Stimulated activated effector memory CD8-positive, alpha-beta T cell treated with anti-CD3 and anti-CD28 coated beads, Interleukin-12 subunit alpha, Interleukin-12 subunit beta, amount 100 ng/mL, for 72 hours (primary cell): Measurements from ENCODE around the gene CASP7.
"Not testable (repeated sequence)": the region's sequence is repeated elsewhere in the genome, so short reads cannot be mapped to it uniquely, and the experiment has no call there.

Source experiments
- ATAC-seq: fragments of 150-1000 bp; cut with Tn5 transposase; 2 replicates; pipeline ENCODE4 v1.10.0; 2021
- DNase-seq, 2 donors: peaks; one replicate each; pipeline ENCODE4 v3.0.0; 2021 to 2022; ENCODE audit warnings: low spot score in 2 of 2
- H3K27ac Mint-ChIP-seq: one replicate; pipeline ENCODE4 v1.8.0; 2022; ENCODE audit warnings: mild to moderate bottlenecking, mixed read lengths
- H3K36me3 Mint-ChIP-seq: one replicate; pipeline ENCODE4 v1.8.0; 2022; ENCODE audit warnings: mild to moderate bottlenecking, mixed read lengths
- H3K4me1 Mint-ChIP-seq: one replicate; pipeline ENCODE4 v1.8.0; 2022; ENCODE audit warnings: mixed read lengths
- H3K4me3 Mint-ChIP-seq: one replicate; pipeline ENCODE4 v1.8.0; 2022; ENCODE audit warnings: mild to moderate bottlenecking, mixed read lengths
- H3K9me3 Mint-ChIP-seq: one replicate; pipeline ENCODE4 v1.8.0; 2022; ENCODE audit warnings: mixed read lengths

The CASP7 gene

GRCh38 chr10:113751181-113751732, 71.5 kb downstream of the CASP7 start, which contains the start of gene PLEKHS1:
PLEKHS1 (plus strand) TSS chr10:113751682; CDS start chr10:113755278, 3,596 bp downstream.
- DNase-seq, result no peak
- Mint-ChIP-seq H3K4me1 (no peaks in the 10 kb centered on the region), H3K27ac (no peak within 1 kb of the TSS)

GRCh38 chr10:113752553-113752952, 72.8 kb downstream of the CASP7 start:
- no peaks in the 10 kb centered on the region for H3K36me3 Mint-ChIP-seq
- H3K9me3 Mint-ChIP-seq, result no peaks in the 10 kb centered on the region
- DNase-seq, result no peak
- no peaks in the 10 kb centered on the region for H3K4me1 Mint-ChIP-seq
- H3K27ac Mint-ChIP-seq, result no peak overlapping the region
- no peak for ATAC-seq
- H3K4me3 Mint-ChIP-seq, result no peak overlapping the region

More at GRCh38 chr10:113751181-113751732, 71.5 kb downstream of the CASP7 start, which contains the start of gene PLEKHS1:
- H3K36me3 Mint-ChIP-seq, result no peaks in the 10 kb centered on the region
- H3K4me3 Mint-ChIP-seq, result no peak within 1 kb of the TSS
- ATAC-seq, result no peak
- no peaks in the 10 kb centered on the region for H3K9me3 Mint-ChIP-seq

GRCh38 chr10:113753020-113753692, 73.4 kb downstream of the CASP7 start:
- DNase-seq (no peak), ATAC-seq (no peak)
- Mint-ChIP-seq H3K9me3 (no peaks in the 10 kb centered on the region), H3K36me3 (no peaks in the 10 kb centered on the region), H3K4me3 (no peak overlapping the region), H3K27ac (no peak overlapping the region), H3K4me1 (no peaks in the 10 kb centered on the region)

GRCh38 chr10:113754125-113754524, 74.4 kb downstream of the CASP7 start:
- no peaks in the 10 kb centered on the region for H3K4me1 Mint-ChIP-seq
- H3K36me3 Mint-ChIP-seq, result no peaks in the 10 kb centered on the region
- no peak overlapping the region for H3K4me3 Mint-ChIP-seq
- DNase-seq, result no peak
- ATAC-seq, result no peak
- H3K27ac Mint-ChIP-seq, result no peak overlapping the region
- no peaks in the 10 kb centered on the region for H3K9me3 Mint-ChIP-seq

DNA sequence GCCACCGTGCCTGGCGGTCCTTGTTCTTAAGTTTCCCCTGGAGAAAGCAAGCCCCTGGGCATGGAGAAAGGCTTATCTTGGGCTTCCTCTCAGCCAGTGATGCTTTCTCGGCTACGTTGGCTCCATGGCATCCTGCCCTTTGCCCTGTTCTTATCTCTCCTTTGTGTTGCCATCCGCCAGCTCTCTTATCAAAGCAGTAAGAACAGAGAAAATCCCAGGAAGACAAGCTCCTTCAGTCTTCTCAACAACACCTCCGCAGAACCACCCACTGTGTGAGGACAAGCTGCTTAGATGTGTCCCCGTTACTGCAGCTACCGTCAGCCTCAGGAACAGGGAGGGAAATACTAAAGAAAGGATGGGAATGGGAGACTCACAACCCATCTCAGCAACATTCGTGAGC, 75.1 kb downstream of the CASP7 start:
- no peaks in the 10 kb centered on the region for H3K36me3 Mint-ChIP-seq
- no peaks in the 10 kb centered on the region for H3K4me1 Mint-ChIP-seq
- no peak for DNase-seq
- H3K4me3 Mint-ChIP-seq, result no peak overlapping the region
- H3K27ac Mint-ChIP-seq, result no peak overlapping the region
- no peaks in the 10 kb centered on the region for H3K9me3 Mint-ChIP-seq
- ATAC-seq, result no peak

DNA sequence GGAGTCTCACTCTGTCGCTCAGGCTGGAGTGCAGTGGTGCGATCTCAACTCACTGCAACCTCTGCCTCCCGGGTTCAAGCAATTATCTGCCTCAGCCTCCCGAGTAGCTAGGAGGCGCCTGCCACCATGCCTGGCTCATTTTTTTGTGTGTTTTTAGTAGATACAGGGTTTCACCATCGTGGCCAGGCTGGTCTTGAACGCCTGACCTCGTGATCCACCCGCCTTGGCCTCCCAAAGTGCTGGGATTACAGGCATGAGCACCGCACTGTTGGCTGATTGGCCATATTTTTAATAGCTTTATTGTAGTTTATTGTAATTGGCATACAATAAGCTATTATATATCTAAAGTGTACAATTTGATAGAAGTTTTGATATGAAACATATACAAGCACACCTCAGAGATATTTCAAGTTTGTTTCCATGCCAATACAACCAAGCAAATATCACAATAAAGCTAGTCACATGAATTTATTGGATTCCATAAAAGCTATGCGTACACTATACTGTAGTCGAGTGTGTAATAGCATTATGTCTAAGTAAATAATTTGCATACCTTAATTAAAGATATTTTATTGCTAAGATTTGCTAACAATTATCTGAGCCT, 77.3 kb downstream of the CASP7 start:
- Mint-ChIP-seq H3K27ac (no peak overlapping the region), H3K4me1 (no peaks in the 10 kb centered on the region), H3K4me3 (no peak overlapping the region), H3K36me3 (no peaks in the 10 kb centered on the region), H3K9me3 (no peaks in the 10 kb centered on the region)
- DNase-seq (no peak), ATAC-seq (no peak)

DNA sequence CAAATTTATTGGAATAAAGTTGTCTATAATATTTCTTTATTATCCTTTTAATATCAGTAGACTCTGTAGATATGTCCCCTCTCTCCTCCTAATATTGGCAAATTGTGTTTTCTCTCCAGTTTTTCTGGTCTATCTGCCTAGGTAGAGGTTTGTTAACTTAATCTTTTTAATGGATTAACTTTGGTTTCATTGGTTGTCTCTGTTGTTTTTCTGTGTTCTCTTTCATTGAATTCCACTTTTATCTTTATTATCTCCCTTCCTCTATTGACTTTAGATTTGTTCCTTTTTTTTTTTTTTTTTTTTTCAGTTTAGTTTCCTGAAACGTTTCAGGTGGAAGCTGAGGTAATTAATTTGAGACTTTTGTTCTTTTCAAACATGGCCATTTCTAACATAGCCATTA, 82.4 kb downstream of the CASP7 start:
- no peak for ATAC-seq
- no peak overlapping the region for H3K4me3 Mint-ChIP-seq

GRCh38 chr10:113764582-113764981, 84.9 kb downstream of the CASP7 start:
- no peak overlapping the region for H3K4me3 Mint-ChIP-seq
- H3K36me3 Mint-ChIP-seq, result no peaks in the 10 kb centered on the region
- peaks cover 7% of the 10 kb centered on the region for H3K9me3 Mint-ChIP-seq
- no peak overlapping the region for H3K27ac Mint-ChIP-seq
- H3K4me1 Mint-ChIP-seq, result no peaks in the 10 kb centered on the region
- DNase-seq (no peak), ATAC-seq (no peak)

More for the DNA sequence above, 82.4 kb downstream of the CASP7 start:
- H3K4me1 Mint-ChIP-seq, result no peaks in the 10 kb centered on the region
- no peak for DNase-seq
- no peaks in the 10 kb centered on the region for H3K36me3 Mint-ChIP-seq
- H3K27ac Mint-ChIP-seq, result no peak overlapping the region
- H3K9me3 Mint-ChIP-seq, result peaks cover 7% of the 10 kb centered on the region

GRCh38 chr10:113765910-113766309, 86.2 kb downstream of the CASP7 start:
- no peak for ATAC-seq
- no peak overlapping the region for H3K27ac Mint-ChIP-seq

GRCh38 chr10:113767222-113767621, 87.5 kb downstream of the CASP7 start:
- Mint-ChIP-seq H3K36me3 (no peaks in the 10 kb centered on the region), H3K27ac (no peak overlapping the region), H3K4me3 (no peak overlapping the region), H3K4me1 (no peaks in the 10 kb centered on the region), H3K9me3 (peaks cover 7% of the 10 kb centered on the region)
- DNase-seq (no peak), ATAC-seq (no peak)

More at GRCh38 chr10:113765910-113766309, 86.2 kb downstream of the CASP7 start:
- no peak overlapping the region for H3K4me3 Mint-ChIP-seq
- no peak for DNase-seq
- H3K4me1 Mint-ChIP-seq, result no peaks in the 10 kb centered on the region
- H3K36me3 Mint-ChIP-seq, result no peaks in the 10 kb centered on the region
- peaks cover 7% of the 10 kb centered on the region for H3K9me3 Mint-ChIP-seq

DNA sequence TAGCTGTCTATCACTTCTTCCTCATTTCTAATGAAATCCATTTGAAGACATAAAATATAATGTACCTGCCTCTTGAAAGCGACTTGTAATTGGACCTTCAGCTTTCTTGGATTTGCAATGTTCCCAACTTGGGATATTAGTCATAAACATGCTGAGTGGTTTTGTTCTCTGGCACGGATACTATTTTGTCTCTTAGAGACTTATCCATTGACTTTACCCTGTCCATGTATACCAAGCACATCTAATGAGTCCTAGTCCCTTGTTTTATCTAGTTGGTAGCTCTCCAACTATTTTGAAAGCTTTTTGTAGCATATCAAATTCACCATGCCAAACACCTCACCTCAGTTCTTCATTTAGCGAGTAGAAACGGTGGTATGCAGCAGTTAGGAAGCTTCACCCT, 90.6 kb downstream of the CASP7 start:
- no peak for DNase-seq
- Mint-ChIP-seq H3K36me3 (no peaks in the 10 kb centered on the region), H3K27ac (no peak overlapping the region), H3K9me3 (no peaks in the 10 kb centered on the region), H3K4me3 (no peak overlapping the region), H3K4me1 (no peaks in the 10 kb centered on the region)
- no peak for ATAC-seq

GRCh38 chr10:113771131-113771530, 91.4 kb downstream of the CASP7 start:
- H3K4me1 Mint-ChIP-seq, H3K27ac Mint-ChIP-seq, DNase-seq, H3K4me3 Mint-ChIP-seq, ATAC-seq, H3K36me3 Mint-ChIP-seq, H3K9me3 Mint-ChIP-seq: not testable (repeated sequence)

DNA sequence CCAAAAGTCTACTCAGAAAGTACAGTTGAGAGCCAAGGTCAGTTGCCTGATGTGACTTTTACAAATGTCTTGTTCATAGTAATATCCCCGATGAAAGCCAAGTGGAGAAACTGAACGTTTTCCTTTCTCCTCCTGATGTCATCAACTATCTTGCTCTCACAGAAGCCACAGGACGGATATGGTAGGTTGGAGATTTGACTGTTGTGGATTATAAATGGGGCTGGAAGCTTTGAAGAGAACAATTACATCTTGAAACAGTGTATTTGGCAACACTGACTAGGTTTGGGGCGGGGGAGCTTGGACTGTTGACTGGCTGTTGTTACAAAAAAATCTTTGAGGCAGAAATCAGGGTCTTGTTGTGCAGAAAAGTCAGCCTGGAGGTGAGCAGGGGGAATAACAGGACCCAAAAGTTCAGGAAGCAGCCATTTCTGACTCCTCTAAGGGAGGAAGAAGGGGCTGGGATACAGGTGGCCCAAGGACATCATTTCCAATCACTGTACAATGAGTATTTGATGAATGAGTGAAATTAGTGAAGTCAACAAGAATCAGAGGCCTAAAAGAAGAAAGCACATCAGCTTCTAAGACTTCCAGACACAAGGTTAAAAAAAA, 96.1 kb downstream of the CASP7 start:
- H3K4me1 Mint-ChIP-seq, result no peaks in the 10 kb centered on the region
- ATAC-seq, result no peak
- no peaks in the 10 kb centered on the region for H3K9me3 Mint-ChIP-seq
- no peak for DNase-seq
- H3K36me3 Mint-ChIP-seq, result no peaks in the 10 kb centered on the region
- H3K27ac Mint-ChIP-seq, result no peak overlapping the region
- H3K4me3 Mint-ChIP-seq, result no peak overlapping the region

- H3K36me3 Mint-ChIP-seq, result no peaks in the 10 kb centered on the region
- H3K4me1 Mint-ChIP-seq, result no peaks in the 10 kb centered on the region
- no peak for ATAC-seq
- H3K27ac Mint-ChIP-seq, result no peak overlapping the region
- no peak for DNase-seq
- no peak overlapping the region for H3K4me3 Mint-ChIP-seq
- H3K9me3 Mint-ChIP-seq, result no peaks in the 10 kb centered on the region
These were observed 96.8 kb downstream of the CASP7 start for GRCh38 chr10:113776553-113776952.
